ENCODE data around the gene STAT6.
A peak's percentile ranks its signal among the peaks of the same experiment; 100 is the strongest.

Gene STAT6

DNA sequence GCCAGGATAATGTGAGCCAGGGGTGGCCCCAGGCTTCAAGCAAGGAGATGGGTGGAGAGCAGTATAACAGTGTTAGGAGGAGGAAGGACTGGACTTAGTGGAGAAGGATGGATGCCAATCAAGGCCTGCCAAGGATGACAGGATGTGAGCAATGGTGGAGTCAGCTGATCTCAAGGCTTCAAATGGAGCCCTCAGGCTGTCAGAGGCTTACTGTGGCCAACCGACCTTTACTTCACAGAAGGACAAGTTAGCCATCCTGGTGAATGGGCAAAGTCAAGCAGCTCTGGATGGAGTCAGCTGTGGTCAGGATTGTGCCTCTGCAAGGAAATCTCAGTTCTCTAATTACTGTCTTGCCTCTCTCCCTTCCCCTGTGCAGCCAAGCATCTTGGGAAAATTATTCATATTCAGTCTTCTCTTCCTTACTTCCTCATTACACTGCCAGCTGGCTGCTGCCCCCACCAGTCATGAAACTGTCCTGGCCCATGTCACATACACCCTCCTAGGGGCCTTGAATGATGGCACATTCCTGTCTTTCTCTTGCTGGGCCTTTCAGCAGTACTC lies 7.6 kb upstream of the STAT6 start:
- Histone ChIP-seq H3K9me3 (ENCODE audit: insufficient read depth, low read depth, low read length) (no peaks in the 10 kb centered on the region), H2AFZ (ENCODE audit: low read length) (peak overlapping the region; percentile 53; the same call in 1 of the 2 replicates), H3F3A (ENCODE audit: low read depth) (no peaks in the 10 kb centered on the region), H3K79me2 (ENCODE audit: insufficient read depth, low read length) (no peaks in the 10 kb centered on the region), H3K4me1 (ENCODE audit: insufficient read depth, low read length, poor library complexity, severe bottlenecking) (no peaks in the 10 kb centered on the region), H3K27me3 (ENCODE audit: insufficient read depth, low read length, poor library complexity, severe bottlenecking) (no peaks in the 10 kb centered on the region), H3K4me3 (ENCODE audit: low read length, poor library complexity, severe bottlenecking) (no peak overlapping the region), H3K9ac (ENCODE audit: low read depth, low read length, poor library complexity, severe bottlenecking) (no peak overlapping the region), H3K9me2 (replicated peaks; ENCODE audit: low read depth, low read length) (no peaks in the 10 kb centered on the region), H4K20me1 (ENCODE audit: insufficient read depth, low read length, poor library complexity, severe bottlenecking) (no peaks in the 10 kb centered on the region), H3K4me2 (ENCODE audit: low read depth, low read length, poor library complexity, severe bottlenecking) (no peak overlapping the region), H3K36me3 (ENCODE audit: insufficient read depth, low read length) (no peaks in the 10 kb centered on the region)
- TF ChIP-seq EZH2phosphoT487 (IDR thresholded peaks at IDR 0.05; ENCODE audit: borderline replicate concordance), result no peak
- TF ChIP-seq, protein P1, sequence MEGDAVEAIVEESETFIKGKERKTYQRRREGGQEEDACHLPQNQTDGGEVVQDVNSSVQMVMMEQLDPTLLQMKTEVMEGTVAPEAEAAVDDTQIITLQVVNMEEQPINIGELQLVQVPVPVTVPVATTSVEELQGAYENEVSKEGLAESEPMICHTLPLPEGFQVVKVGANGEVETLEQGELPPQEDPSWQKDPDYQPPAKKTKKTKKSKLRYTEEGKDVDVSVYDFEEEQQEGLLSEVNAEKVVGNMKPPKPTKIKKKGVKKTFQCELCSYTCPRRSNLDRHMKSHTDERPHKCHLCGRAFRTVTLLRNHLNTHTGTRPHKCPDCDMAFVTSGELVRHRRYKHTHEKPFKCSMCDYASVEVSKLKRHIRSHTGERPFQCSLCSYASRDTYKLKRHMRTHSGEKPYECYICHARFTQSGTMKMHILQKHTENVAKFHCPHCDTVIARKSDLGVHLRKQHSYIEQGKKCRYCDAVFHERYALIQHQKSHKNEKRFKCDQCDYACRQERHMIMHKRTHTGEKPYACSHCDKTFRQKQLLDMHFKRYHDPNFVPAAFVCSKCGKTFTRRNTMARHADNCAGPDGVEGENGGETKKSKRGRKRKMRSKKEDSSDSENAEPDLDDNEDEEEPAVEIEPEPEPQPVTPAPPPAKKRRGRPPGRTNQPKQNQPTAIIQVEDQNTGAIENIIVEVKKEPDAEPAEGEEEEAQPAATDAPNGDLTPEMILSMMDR (conservative IDR thresholded peaks at IDR 0.05; ENCODE audit: low read length), result no peak

DNA sequence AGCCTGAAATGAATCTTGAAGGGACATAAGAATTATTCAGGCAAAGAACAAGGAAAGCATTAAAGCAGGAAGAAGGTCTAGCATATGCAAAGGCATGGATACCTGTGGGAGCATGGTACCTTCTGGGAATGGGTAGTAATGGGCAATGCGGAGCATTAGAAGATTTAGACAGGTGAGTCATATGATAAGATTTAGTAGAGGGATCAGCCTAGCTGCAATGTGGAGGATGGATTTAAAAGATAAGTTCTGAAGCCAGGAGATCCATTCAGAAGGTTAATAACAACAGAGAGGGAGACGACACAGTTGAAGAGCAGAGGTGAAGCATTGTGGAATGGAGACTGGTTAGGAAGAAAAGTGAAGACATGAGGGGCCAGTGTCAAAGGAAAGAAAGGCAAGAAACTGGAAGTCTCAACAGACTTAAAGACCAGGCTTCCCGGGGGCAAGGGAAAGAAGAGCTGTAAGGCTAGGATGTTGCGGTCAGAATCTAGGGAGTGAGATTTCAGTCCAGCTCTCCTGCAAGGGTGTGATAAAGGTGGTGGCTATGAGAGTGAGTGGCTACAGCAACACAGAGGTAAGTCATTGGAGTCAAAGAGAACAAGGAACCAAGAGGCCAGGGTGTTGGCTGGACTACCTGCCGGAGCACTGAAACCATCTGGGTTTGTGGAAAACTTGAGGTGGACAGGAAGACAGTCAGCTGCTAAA lies 5.6 kb upstream of the STAT6 start:
- no peaks in the 10 kb centered on the region for H3K79me2 ChIP-seq (ENCODE audit: insufficient read depth, low read length)
- peaks cover 6% of the 10 kb centered on the region for H3K4me1 ChIP-seq (ENCODE audit: insufficient read depth, low read length, poor library complexity, severe bottlenecking)

DNA sequence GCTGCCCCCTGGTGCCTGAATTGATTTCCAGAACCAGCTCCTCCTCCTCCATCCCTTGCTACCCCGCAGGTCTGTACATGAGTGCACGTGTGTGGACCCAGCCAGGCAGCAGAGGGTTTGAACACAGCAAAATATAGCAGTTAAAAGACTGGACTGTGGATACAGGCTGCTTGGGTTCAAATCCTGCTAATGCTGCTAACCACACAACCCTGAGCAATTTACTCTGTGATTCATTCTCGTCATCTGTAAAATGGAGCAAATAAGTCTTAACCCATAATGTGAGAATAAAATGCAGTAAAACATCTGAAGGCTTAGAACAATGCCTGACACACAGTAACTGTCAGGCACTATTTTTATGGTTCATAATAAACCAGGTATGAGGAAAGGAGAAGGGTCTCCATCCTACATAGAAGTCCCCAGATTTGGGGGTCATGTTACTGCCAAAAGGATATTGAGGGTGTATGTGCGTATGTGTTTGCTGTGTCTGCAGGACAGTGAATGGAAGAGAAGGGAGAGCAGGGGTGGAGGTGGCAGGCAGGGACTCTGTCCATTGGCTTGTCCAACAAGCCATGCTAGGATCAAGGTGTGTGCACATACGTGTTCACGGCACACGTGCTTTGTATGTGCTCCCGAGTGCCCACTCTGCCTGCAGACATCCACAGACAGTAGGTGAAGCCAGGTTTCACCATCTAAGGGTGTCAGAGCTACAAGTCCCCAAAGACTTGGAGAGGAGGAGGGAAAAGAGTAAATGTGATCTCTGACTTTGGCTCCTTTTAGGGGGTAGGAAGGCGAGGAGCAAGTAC lies 1.5 kb upstream of the STAT6 start:
- Histone ChIP-seq H3K79me2 (ENCODE audit: insufficient read depth, low read length) (peaks cover 25% of the 10 kb centered on the region; the same call in 1 of the 2 replicates), H3K36me3 (ENCODE audit: insufficient read depth, low read length) (no peaks in the 10 kb centered on the region), H3K9ac (ENCODE audit: low read depth, low read length, poor library complexity, severe bottlenecking) (no peak overlapping the region), H3K4me3 (ENCODE audit: low read length, poor library complexity, severe bottlenecking) (peak overlapping the region; percentile 87), H2AFZ (ENCODE audit: low read length) (no peak overlapping the region), H3K9me2 (replicated peaks; ENCODE audit: low read depth, low read length) (no peaks in the 10 kb centered on the region), H3K9me3 (ENCODE audit: insufficient read depth, low read depth, low read length) (no peaks in the 10 kb centered on the region), H3K4me1 (ENCODE audit: insufficient read depth, low read length, poor library complexity, severe bottlenecking) (peaks cover 15% of the 10 kb centered on the region), H3K4me2 (ENCODE audit: low read depth, low read length, poor library complexity, severe bottlenecking) (peak overlapping the region; percentile 85), H3K27me3 (ENCODE audit: insufficient read depth, low read length, poor library complexity, severe bottlenecking) (no peaks in the 10 kb centered on the region), H3F3A (ENCODE audit: low read depth) (no peaks in the 10 kb centered on the region), H4K20me1 (ENCODE audit: insufficient read depth, low read length, poor library complexity, severe bottlenecking) (no peaks in the 10 kb centered on the region)
- TF ChIP-seq, protein P1 (conservative IDR thresholded peaks at IDR 0.05; ENCODE audit: low read length), result peak; percentile 91; the same call in 1 of the 2 replicates
- TF ChIP-seq EZH2phosphoT487 (IDR thresholded peaks at IDR 0.05; ENCODE audit: borderline replicate concordance), result no peak

More for the DNA sequence above, 5.6 kb upstream of the STAT6 start:
- H3K4me2 ChIP-seq (ENCODE audit: low read depth, low read length, poor library complexity, severe bottlenecking), result no peak overlapping the region
- H3K9ac ChIP-seq (ENCODE audit: low read depth, low read length, poor library complexity, severe bottlenecking), result no peak overlapping the region
- H4K20me1 ChIP-seq (ENCODE audit: insufficient read depth, low read length, poor library complexity, severe bottlenecking), result no peaks in the 10 kb centered on the region
- no peak for TF ChIP-seq EZH2phosphoT487 (IDR thresholded peaks at IDR 0.05; ENCODE audit: borderline replicate concordance)
- TF ChIP-seq, protein P1 (conservative IDR thresholded peaks at IDR 0.05; ENCODE audit: low read length), result no peak
- no peaks in the 10 kb centered on the region for H3K9me2 ChIP-seq (replicated peaks; ENCODE audit: low read depth, low read length)
- no peaks in the 10 kb centered on the region for H3K27me3 ChIP-seq (ENCODE audit: insufficient read depth, low read length, poor library complexity, severe bottlenecking)
- no peak overlapping the region for H3K4me3 ChIP-seq (ENCODE audit: low read length, poor library complexity, severe bottlenecking)
- H3K36me3 ChIP-seq (ENCODE audit: insufficient read depth, low read length), result no peaks in the 10 kb centered on the region
- no peaks in the 10 kb centered on the region for H3F3A ChIP-seq (ENCODE audit: low read depth)
- no peaks in the 10 kb centered on the region for H3K9me3 ChIP-seq (ENCODE audit: insufficient read depth, low read depth, low read length)
- no peak overlapping the region for H2AFZ ChIP-seq (ENCODE audit: low read length)
